K562 (cell line): Measurements from ENCODE around the gene ARFGAP3. TPM values are rescaled to one million over a fixed set of nuclear protein-coding genes. Genes with fewer than 3 reads are reported as not detected.

ENCODE experiments used
- ATAC-seq: fragments of 200-7000 bp; cut with Tn5 transposase; 3 replicates; pipeline ENCODE4 v1.9.1; 2020; ENCODE audit warnings: moderate library complexity
- BruUV-seq: library from RNA; stranded (reverse); fragments of 400-500 nt; replicated peaks from 2 replicates; lab custom pipeline; 2021; lab: Mats Ljungman, UMichigan
- CTCF ChIA-PET: fragments of 300-600 bp; formaldehyde crosslinking; extraction: SDS; loops from one replicate; lab custom pipeline; 2021; ENCODE audit warnings: low intra/inter-chr PET ratio; lab: Yijun Ruan, JAX
- POLR2A ChIA-PET: fragments of 300-600, 350-650 bp; sonication (Branson Sonifier 250); formaldehyde crosslinking; extraction: SDS; loops from one replicate; lab custom pipeline; 2021; ENCODE audit warnings: antibody characterized with exemption, inconsistent platforms; lab: Yijun Ruan, JAX
- DNase-seq, 4 experiments: peaks; one replicate each; pipeline versions ENCODE4 v3.0.0 to v3.0.0-alpha.2; 2011 to 2018; ENCODE audit warnings: low spot score in 3 of 4, mixed read lengths in 3 of 4; ENCODE audit errors: extremely low read depth in 1 of 4
- FAIRE-seq: peaks from 2 replicates; lab custom pipeline; 2011; peaks lifted over from hg19 to GRCh38; lab: Jason Lieb, UNC
- H2AFZ ChIP-seq: 2 replicates; pipeline ENCODE4 v1.6.0; 2011; ENCODE audit warnings: low read depth, low read length, control low read depth, inconsistent platforms
- H3K27ac ChIP-seq: fragments of 200-600 bp; 3 replicates; pipeline ENCODE4 v1.8.0; 2011; ENCODE audit warnings: low read depth, mild to moderate bottlenecking, control low read depth, inconsistent platforms, low read length, moderate library complexity, mixed read lengths; ENCODE audit errors: extremely low read depth
- H3K27me3 ChIP-seq, 2 experiments: fragments of 300-600 bp in 1 of 2; 2 replicates in 1 of 2; 3 replicates in 1 of 2; pipeline versions ENCODE4 v1.6.0 to v1.8.0; 2011; ENCODE audit warnings: inconsistent platforms in 2 of 2, low read length in 2 of 2, mild to moderate bottlenecking in 1 of 2, mixed read lengths in 1 of 2, moderate library complexity in 1 of 2; ENCODE audit not compliant: control insufficient read depth in 2 of 2, insufficient read depth in 2 of 2
- H3K36me3 ChIP-seq: fragments of 300-600 bp; 3 replicates; pipeline ENCODE4 v1.8.0; 2011; ENCODE audit warnings: mild to moderate bottlenecking, low read length, inconsistent platforms; ENCODE audit not compliant: control insufficient read depth, insufficient read depth
- H3K4me1 ChIP-seq, 2 experiments: fragments of 200-600 bp in 1 of 2; replicated peaks in 1 of 2; 2 replicates in 1 of 2; 3 replicates in 1 of 2; pipeline versions ENCODE4 v1.5.1 to v1.8.0; 2011; ENCODE audit warnings: inconsistent platforms in 2 of 2, low read length in 2 of 2, mild to moderate bottlenecking in 1 of 2, mixed read lengths in 1 of 2, moderate library complexity in 1 of 2; ENCODE audit not compliant: control insufficient read depth in 2 of 2, insufficient read depth in 2 of 2
- H3K4me2 ChIP-seq: 2 replicates; pipeline ENCODE4 v1.6.1; 2011; ENCODE audit warnings: low read length, control low read depth, inconsistent platforms, mixed read lengths; ENCODE audit not compliant: insufficient read depth
- H3K4me3 ChIP-seq: fragments of 200-600 bp; sonication (generic), shearing (Covaris generic); 2 replicates; pipeline ENCODE4 v1.5.1; 2016; ENCODE audit warnings: control low read depth, inconsistent platforms
- H3K79me2 ChIP-seq: fragments of 200-600 bp; 3 replicates; pipeline ENCODE4 v1.8.0; 2011; ENCODE audit warnings: low read length, inconsistent platforms; ENCODE audit not compliant: control insufficient read depth, insufficient read depth
- H3K9ac ChIP-seq, 2 experiments: 2 replicates each; pipeline versions ENCODE4 v1.6.0 to v1.6.1; 2011; ENCODE audit warnings: low read depth in 2 of 2, low read length in 2 of 2, control low read depth in 1 of 2, inconsistent platforms in 1 of 2, mild to moderate bottlenecking in 1 of 2, mixed read lengths in 1 of 2; ENCODE audit not compliant: insufficient read depth in 1 of 2
- H3K9me1 ChIP-seq: one replicate; pipeline ENCODE4 v1.6.0; 2011; ENCODE audit warnings: inconsistent platforms, mild to moderate bottlenecking, low read length, moderate library complexity; ENCODE audit not compliant: control insufficient read depth, insufficient read depth
- H3K9me3 ChIP-seq: replicated peaks from 2 replicates; pipeline ENCODE4 v1.5.1; 2011; ENCODE audit warnings: low read depth, low read length, inconsistent platforms; ENCODE audit not compliant: control insufficient read depth, insufficient read depth
- H4K20me1 ChIP-seq: replicated peaks from 2 replicates; pipeline ENCODE4 v1.6.1; 2011; ENCODE audit warnings: low read length, inconsistent platforms, mixed read lengths; ENCODE audit not compliant: control insufficient read depth, insufficient read depth
- CBX5 ChIP-seq: IDR thresholded peaks from 2 replicates; pipeline ENCODE4 v1.6.1; 2014; ENCODE audit warnings: low read depth, borderline replicate concordance
- ELF2 ChIP-seq: fragments of 250-450 bp; sonication (Bioruptor Pico); IDR thresholded peaks from 2 replicates; pipeline ENCODE4 v1.5.0; 2021; ENCODE audit warnings: mild to moderate bottlenecking
- MIER1 ChIP-seq: fragments of 450-650 bp; IDR thresholded peaks from 2 replicates; pipeline ENCODE4 v1.6.1; 2016; ENCODE audit warnings: antibody characterized with exemption, mild to moderate bottlenecking, low read depth
- NEUROD1 ChIP-seq: fragments of 150-350 bp; IDR thresholded peaks from 2 replicates; pipeline ENCODE4 v1.6.1; 2014; ENCODE audit warnings: borderline replicate concordance, low read length, low read depth; ENCODE audit not compliant: partially characterized antibody
- NFATC3 ChIP-seq: fragments of 450-650 bp; IDR thresholded peaks from 2 replicates; pipeline ENCODE4 v1.6.1; 2017; ENCODE audit warnings: mild to moderate bottlenecking
- NFRKB ChIP-seq: fragments of 450-650 bp; IDR thresholded peaks from 2 replicates; pipeline ENCODE4 v1.6.1; 2016; ENCODE audit warnings: low read depth
- SIN3B ChIP-seq: fragments of 450-650 bp; IDR thresholded peaks from 2 replicates; pipeline ENCODE4 v1.6.1; 2017; ENCODE audit warnings: low read depth, mild to moderate bottlenecking, moderate library complexity
- TFAM ChIP-seq: fragments of 250-450 bp; sonication (Bioruptor Pico); conservative IDR thresholded peaks from 2 replicates; pipeline ENCODE4 v1.5.0; 2021; ENCODE audit warnings: mild to moderate bottlenecking, moderate library complexity
- XRCC3 ChIP-seq: fragments of 450-650 bp; IDR thresholded peaks from 2 replicates; pipeline ENCODE4 v1.6.1; 2017; ENCODE audit warnings: mild to moderate bottlenecking, moderate library complexity
- ZNF165 ChIP-seq: fragments of 250-450 bp; sonication (Bioruptor Pico); IDR thresholded peaks from 2 replicates; pipeline ENCODE4 v1.4.0; 2020; ENCODE audit warnings: borderline replicate concordance
- ZNF695 ChIP-seq: fragments of 450-650 bp; formaldehyde crosslinking; IDR thresholded peaks from 2 replicates; pipeline ENCODE4 v1.4.0; 2020; ENCODE audit warnings: mild to moderate bottlenecking, moderate library complexity
- whole genome bisulfite sequencing: fragments of 100-300 bp; shearing (Covaris generic); methylation state at CpG from one replicate; pipeline ENCODE4 v1.1.6; 2016; ENCODE audit warnings: low coverage, mixed read lengths; ENCODE audit not compliant: insufficient coverage; ENCODE audit errors: missing lambda C conversion rate; 5-methylcytosine and 5-hydroxymethylcytosine counted together
- in situ Hi-C: fragments of 300-500 bp; cut with MboI; formaldehyde crosslinking; loops from 4 replicates; pipeline ENCODE4 v1.15.0; 2018; ENCODE audit warnings: inconsistent platforms, mixed read lengths
- intact Hi-C: fragments of 100-400 bp; cut with micrococcal nuclease; formaldehyde crosslinking; loops from 2 replicates; pipeline ENCODE4 v1.14.2; 2022
- polyA plus RNA-seq, 8 experiments: library from polyadenylated mRNA; depleted of rRNA in 4 of 8; stranded (reverse) in 5 of 8; unstranded in 3 of 8; fragments of >200 nt; fragmentation: Nextera tagmentation in 2 of 8; fragmentation: Illumina TruSeq in 1 of 8; extraction: Ambion mirVana in 2 of 8; extraction: Trizol in 1 of 8; gene quantifications; 2 replicates each; pipeline versions ENCODE4 v1.2.1 to v1.2.3, GENCODE V29; 2011 to 2014; ENCODE audit warnings: inconsistent platforms in 1 of 8, missing spikeins in 1 of 8
- total RNA-seq, 7 experiments: library from RNA; depleted of rRNA in 6 of 7; stranded (reverse); fragments of >200 nt in 6 of 7; fragmentation: Illumina TruSeq in 2 of 7; extraction: Trizol in 2 of 7; gene quantifications; 2 replicates each; pipeline versions ENCODE4 v1.2.1 to v1.2.3, GENCODE V29; 2011 to 2021; ENCODE audit warnings: low replicate concordance in 1 of 7

The ARFGAP3 gene
- total and polyA plus RNA-seq, 9 of the 15 experiments (the other 6 are each of a cell fraction or from before 2014, with no cell fraction given) = 14.2 to 31.9 (median 22.7) TPM

GRCh38 chr22:42866100-42866499 is 9.0 kb upstream of the ARFGAP3 start:
- peaks cover 2% of the 10 kb centered on the region; the same call in 1 of the 3 replicates for H3K36me3 ChIP-seq
- ChIA-PET CTCF (interaction anchor here (0.6 kb wide), 1 partner anchor 227 kb away, joined by 3 read pairs; no protein-coding TSS in a partner anchor), POLR2A (interaction anchor here (0.6 kb wide), 1 partner anchor 94 kb away, joined by 3 read pairs; no protein-coding TSS in a partner anchor)
- WGBS = 27% methylated on average over 4 of the region's 7 CpGs
- no peaks in the 10 kb centered on the region for H3K9me3 ChIP-seq
- H4K20me1 ChIP-seq = no peaks in the 10 kb centered on the region
- H2AFZ ChIP-seq = no peak overlapping the region
- no peak overlapping the region for H3K4me3 ChIP-seq
- H3K9ac ChIP-seq = no peak overlapping the region
- H3K4me2 ChIP-seq = no peak overlapping the region
- intact Hi-C loops (loop anchor here (2.0 to 5.0 kb wide), 2 partner anchors 101 to 169 kb away; no protein-coding TSS in a partner anchor), in situ Hi-C loops (no loop called here)
- no peak overlapping the region for H3K27ac ChIP-seq
- no peaks in the 10 kb centered on the region for H3K27me3 ChIP-seq
- TF ChIP-seq CBX5 (no peak), NFATC3 (no peak), ZNF165 (CRISPR knock-in tag) (no peak), NEUROD1 (no peak), MIER1 (no peak), ELF2 (CRISPR knock-in tag) (no peak)
- peaks cover 3% of the 10 kb centered on the region for H3K9me1 ChIP-seq
- ATAC-seq (no peak), FAIRE-seq (no peak), DNase-seq (no peak)
- H3K79me2 ChIP-seq = no peaks in the 10 kb centered on the region
- no TSS peak for BruUV-seq
- peaks cover 0 to 4% of the 10 kb centered on the region in 2 experiments; a peak in 1 of 5 replicates for H3K4me1 ChIP-seq

GRCh38 chr22:42865536-42865935 is 8.5 kb upstream of the ARFGAP3 start:
- ATAC-seq = no peak
- ChIA-PET POLR2A (no interaction called here), CTCF (no interaction called here)
- DNase-seq = no peak
- no peak overlapping the region for H3K4me3 ChIP-seq
- H4K20me1 ChIP-seq = no peaks in the 10 kb centered on the region
- no peak overlapping the region for H3K27ac ChIP-seq
- intact Hi-C loops (loop anchor here (5.0 kb wide), 1 partner anchor 102 kb away; no protein-coding TSS in a partner anchor), in situ Hi-C loops (no loop called here)
- no peaks in the 10 kb centered on the region for H3K27me3 ChIP-seq
- H3K9ac ChIP-seq = no peak overlapping the region
- no peaks in the 10 kb centered on the region for H3K36me3 ChIP-seq
- H2AFZ ChIP-seq = no peak overlapping the region
- no peaks in the 10 kb centered on the region for H3K9me3 ChIP-seq
- FAIRE-seq = no peak
- H3K79me2 ChIP-seq = no peaks in the 10 kb centered on the region
- no TSS peak for BruUV-seq
- H3K4me1 ChIP-seq = peaks cover 0 to 4% of the 10 kb centered on the region in 2 experiments; a peak in 1 of 5 replicates
- WGBS = 55% methylated on average over 5 of the region's 8 CpGs
- peaks cover 3% of the 10 kb centered on the region for H3K9me1 ChIP-seq
- TF ChIP-seq SIN3B = no peak
- no peak for TF ChIP-seq XRCC3
- no peak for TF ChIP-seq NFRKB
- TF ChIP-seq ZNF695 (CRISPR knock-in tag) = no peak
- TF ChIP-seq TFAM (CRISPR knock-in tag) = no peak
- TF ChIP-seq, all 486 proteins: peak for 0
- H3K4me2 ChIP-seq = no peak overlapping the region
